DND-41 (cell line): Measurements from ENCODE around the gene ALDH3B2.

ENCODE experiments used
- CTCF ChIP-seq: IDR thresholded peaks from 2 replicates; pipeline ENCODE4 v1.5.1; 2012; ENCODE audit warnings: borderline replicate concordance, low read length, moderate library complexity, mild to moderate bottlenecking; ENCODE audit not compliant: poor library complexity, severe bottlenecking; ENCODE audit errors: extremely low read depth
- EZH2 ChIP-seq: IDR thresholded peaks from 3 replicates; pipeline ENCODE4 v1.6.1; 2012; ENCODE audit warnings: borderline replicate concordance, low read depth, mild to moderate bottlenecking, moderate library complexity, low read length, inconsistent platforms; ENCODE audit not compliant: severe bottlenecking

DNA sequence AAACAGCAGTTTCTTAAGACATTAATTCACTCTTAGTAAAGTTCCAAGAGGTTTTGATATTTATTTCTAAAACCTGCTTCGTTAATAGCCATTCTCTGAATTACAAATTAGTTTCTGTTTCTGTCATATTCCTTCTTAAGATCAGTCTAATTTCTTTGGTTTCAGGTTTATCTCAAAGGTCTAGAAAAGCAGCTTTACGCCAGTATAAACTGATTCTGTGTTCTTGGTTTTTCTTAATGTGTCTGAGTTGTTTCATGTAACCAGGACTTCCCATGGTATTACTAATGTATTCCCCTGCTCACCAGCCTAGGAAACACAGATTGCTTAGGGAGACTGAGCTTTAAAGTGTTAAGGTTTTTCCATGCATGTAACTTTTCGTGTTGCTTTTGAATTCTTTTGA, 17.1 kb downstream of the ALDH3B2 start:
- TF ChIP-seq CTCF (no peak), EZH2 (no peak)
